ENCODE measurements around the gene GPRIN3. TPM values are rescaled to one million over a fixed set of nuclear protein-coding genes. Genes with fewer than 3 reads are reported as not detected.

The GPRIN3 gene
- total RNA-seq, 1 experiment from 2014 or later: 0.48 TPM

DNA sequence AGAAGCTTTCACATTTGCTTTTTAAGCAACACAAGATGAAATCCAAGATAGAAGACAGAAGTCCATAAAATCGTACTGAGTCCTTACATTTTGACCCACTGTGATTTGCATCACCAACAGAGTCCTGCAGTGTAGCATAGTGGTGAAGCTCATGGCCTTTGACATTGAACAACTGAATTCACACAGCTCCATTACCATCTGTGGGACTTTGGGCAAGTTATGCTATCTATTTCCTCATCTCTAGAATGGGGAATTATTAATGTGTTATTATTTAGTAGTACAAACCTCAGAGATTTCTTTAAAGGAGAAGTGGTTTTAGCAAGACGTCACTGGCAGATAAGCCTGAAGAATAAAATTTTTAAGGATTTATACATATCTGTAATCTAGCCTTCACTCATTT, 10.7 kb downstream of the GPRIN3 start:
- H3K27me3 ChIP-seq (ENCODE audit: insufficient read depth, low read length): no peaks in the 10 kb centered on the region
- 0 out of 2 replicates have a peak, but pooled peaks cover 2% of the 10 kb centered on the region for H3K4me1 ChIP-seq (ENCODE audit: insufficient read depth, low read length)
- H2BK120ac ChIP-seq (ENCODE audit: low read depth, low read length, poor library complexity, severe bottlenecking): no peak overlapping the region
- H2BK15ac ChIP-seq (ENCODE audit: low read depth, low read length): no peak overlapping the region
- H3K23me2 ChIP-seq (ENCODE audit: insufficient read length, low read depth, low read length, poor library complexity, severe bottlenecking): no peaks in the 10 kb centered on the region
- no peak overlapping the region for H3K4me2 ChIP-seq (ENCODE audit: insufficient read depth, insufficient read length, low read length)
- no peak overlapping the region for H4K5ac ChIP-seq (ENCODE audit: insufficient read length, low read depth, low read length)
- H3K4ac ChIP-seq (ENCODE audit: low read depth, low read length): no peak overlapping the region
- no peaks in the 10 kb centered on the region for H3K79me2 ChIP-seq (ENCODE audit: insufficient read depth, low read length)
- H3K4me3 Mint-ChIP-seq: no peak overlapping the region
- H4K8ac ChIP-seq (replicated peaks; ENCODE audit: insufficient read length, low read depth, low read length): no peak overlapping the region
- H2BK20ac ChIP-seq (ENCODE audit: low read depth, low read length, poor library complexity, severe bottlenecking): no peak overlapping the region
- H3K27me3 Mint-ChIP-seq (ENCODE audit: low read depth): no peaks in the 10 kb centered on the region
- H3K4me1 Mint-ChIP-seq: peaks cover 3 to 5% of the 10 kb centered on the region in 2 experiments
- H2BK12ac ChIP-seq (ENCODE audit: insufficient read length, low read depth, low read length): no peak overlapping the region
- H3K79me1 ChIP-seq (ENCODE audit: insufficient read depth, low read depth, low read length, poor library complexity, severe bottlenecking): no peaks in the 10 kb centered on the region
- TF ChIP-seq, protein P1, sequence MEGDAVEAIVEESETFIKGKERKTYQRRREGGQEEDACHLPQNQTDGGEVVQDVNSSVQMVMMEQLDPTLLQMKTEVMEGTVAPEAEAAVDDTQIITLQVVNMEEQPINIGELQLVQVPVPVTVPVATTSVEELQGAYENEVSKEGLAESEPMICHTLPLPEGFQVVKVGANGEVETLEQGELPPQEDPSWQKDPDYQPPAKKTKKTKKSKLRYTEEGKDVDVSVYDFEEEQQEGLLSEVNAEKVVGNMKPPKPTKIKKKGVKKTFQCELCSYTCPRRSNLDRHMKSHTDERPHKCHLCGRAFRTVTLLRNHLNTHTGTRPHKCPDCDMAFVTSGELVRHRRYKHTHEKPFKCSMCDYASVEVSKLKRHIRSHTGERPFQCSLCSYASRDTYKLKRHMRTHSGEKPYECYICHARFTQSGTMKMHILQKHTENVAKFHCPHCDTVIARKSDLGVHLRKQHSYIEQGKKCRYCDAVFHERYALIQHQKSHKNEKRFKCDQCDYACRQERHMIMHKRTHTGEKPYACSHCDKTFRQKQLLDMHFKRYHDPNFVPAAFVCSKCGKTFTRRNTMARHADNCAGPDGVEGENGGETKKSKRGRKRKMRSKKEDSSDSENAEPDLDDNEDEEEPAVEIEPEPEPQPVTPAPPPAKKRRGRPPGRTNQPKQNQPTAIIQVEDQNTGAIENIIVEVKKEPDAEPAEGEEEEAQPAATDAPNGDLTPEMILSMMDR (conservative IDR thresholded peaks at IDR 0.05): no peak
- H3K23ac ChIP-seq (ENCODE audit: insufficient read length, low read depth, low read length): no peak overlapping the region
- no CpG with 5 or more reads among the region's 2 CpGs for WGBS (ENCODE audit: extremely low coverage, insufficient read length, low lambda C conversion rate)
- H3K36me3 Mint-ChIP-seq (ENCODE audit: insufficient read depth in 1 of 3, low read depth in 3 of 3): peaks cover 0 to 1% (median 0%) of the 10 kb centered on the region in 3 experiments; a peak in 3 of 7 replicates
- no peak overlapping the region for H2AK5ac ChIP-seq (ENCODE audit: insufficient read length, low read length)
- no peak overlapping the region for H2AFZ ChIP-seq (ENCODE audit: low read length)
- no peaks in the 10 kb centered on the region for H4K20me1 ChIP-seq (ENCODE audit: control insufficient read depth, insufficient read depth, insufficient read length)
- no peak overlapping the region for H3K14ac ChIP-seq (ENCODE audit: insufficient read depth, low read length)
- H3T11ph ChIP-seq (ENCODE audit: low read length): no peak overlapping the region
- H3K9ac ChIP-seq (ENCODE audit: extremely low read depth, insufficient read length, low read length): no peak overlapping the region
- H3K9me3 Mint-ChIP-seq: peaks cover under 1% of the 10 kb centered on the region in 2 experiments; a peak in 1 of 5 replicates
- H3K56ac ChIP-seq (ENCODE audit: insufficient read length, low read depth, low read length): no peak overlapping the region
- H4K91ac ChIP-seq (ENCODE audit: insufficient read length, low read depth, low read length): no peak overlapping the region
- H3K27ac ChIP-seq (ENCODE audit: insufficient read length, low read depth, low read length): no peak overlapping the region
- H2BK5ac ChIP-seq (ENCODE audit: insufficient read length, low read length): no peak overlapping the region
- no peak for DNase-seq
- H3K9me3 ChIP-seq (ENCODE audit: control insufficient read depth, low read depth, low read length): no peaks in the 10 kb centered on the region
- H3K27ac Mint-ChIP-seq: no peak overlapping the region
- H3K18ac ChIP-seq (ENCODE audit: insufficient read length, low read depth, low read length): no peak overlapping the region

Data from H9 (cell line).